GM19351 (cell line): ENCODE measurements around the gene ZNF771.
A peak's percentile ranks its signal among the peaks of the same experiment; 100 is the strongest.
"Not testable (repeated sequence)": the region's sequence is repeated elsewhere in the genome, so short reads cannot be mapped to it uniquely, and the experiment has no call there.

Source experiments
- ATAC-seq: cut with Tn5 transposase; IDR thresholded peaks from one replicate; pipeline ENCODE4 v1.9.1; 2021; ENCODE audit warnings: mild to moderate bottlenecking, moderate library complexity; ENCODE audit not compliant: unreplicated experiment

The ZNF771 gene

GRCh38 chr16:30458561-30459394 lies 51.4 kb downstream of the ZNF771 start:
- ATAC-seq, result peak; percentile 80

GRCh38 chr16:30459456-30459855 lies 52.0 kb downstream of the ZNF771 start:
- no peak for ATAC-seq

- not testable (repeated sequence) for ATAC-seq
Measured at GRCh38 chr16:30461426-30461825, 54.0 kb downstream of the ZNF771 start.

GRCh38 chr16:30464078-30464477 lies 56.7 kb downstream of the ZNF771 start:
- no peak for ATAC-seq
